ENCODE measurements around the gene ADPRH. TPM values are rescaled to one million over a fixed set of nuclear protein-coding genes. Genes with fewer than 3 reads are reported as not detected.

ADPRH gene
- total RNA-seq, 1 experiment from 2014 or later = 4.7 TPM

DNA sequence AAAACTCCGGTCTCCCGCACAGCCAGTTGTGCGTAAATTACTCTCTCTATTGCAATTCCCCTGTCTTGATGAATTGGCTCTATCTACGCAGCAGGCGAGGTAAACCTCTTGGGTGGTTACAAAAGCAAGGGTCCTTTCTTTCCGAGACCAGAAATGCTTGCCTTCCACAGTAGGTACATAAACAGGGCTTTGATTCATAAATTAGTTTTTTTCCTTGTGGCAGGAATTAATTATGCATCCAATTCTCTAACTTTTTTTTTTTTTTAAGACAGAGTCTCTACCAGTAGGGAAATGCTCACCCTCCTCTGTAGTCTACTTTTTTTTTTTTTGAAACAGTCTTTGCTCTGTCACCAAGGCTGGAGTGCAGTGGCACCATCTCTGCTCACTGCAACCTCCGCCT is 36.1 kb upstream of the ADPRH start:
- POLR2A ChIA-PET (ENCODE audit: unreplicated experiment) = no interaction called here
- Histone ChIP-seq H3K27me3 (ENCODE audit: low read length) (no peaks in the 10 kb centered on the region), H3K9me3 (ENCODE audit: low read length) (no peaks in the 10 kb centered on the region), H3K9me2 (replicated peaks; ENCODE audit: low read length) (no peaks in the 10 kb centered on the region), H3K4me3 (ENCODE audit: low read length) (no peak overlapping the region), H2AFZ (ENCODE audit: low read length) (no peak overlapping the region), H4K20me1 (ENCODE audit: low read length) (no peaks in the 10 kb centered on the region), H3K9ac (ENCODE audit: low read length) (no peak overlapping the region), H3K36me3 (ENCODE audit: low read depth, low read length) (no peaks in the 10 kb centered on the region), H3K4me1 (ENCODE audit: insufficient read depth, low read length) (no peaks in the 10 kb centered on the region), H3F3A (ENCODE audit: low read length, unreplicated experiment) (no peaks in the 10 kb centered on the region), H3K27ac (ENCODE audit: low read length) (no peak overlapping the region), H3K4me2 (ENCODE audit: low read length) (no peak overlapping the region), H3K79me2 (ENCODE audit: low read length) (no peaks in the 10 kb centered on the region)
- intact Hi-C loops (cut with micrococcal nuclease) = no loop called here
- CTCF ChIA-PET = no interaction called here
- no TSS peak for BruUV-seq (replicated peaks)
- no peak for ATAC-seq
- DNase-seq = no peak
- TF ChIP-seq EZH2 (IDR thresholded peaks at IDR 0.05; ENCODE audit: low read length, unreplicated experiment) = no peak
- no peak for TF ChIP-seq EZH2phosphoT487 (IDR thresholded peaks at IDR 0.05; ENCODE audit: borderline replicate concordance, low read length)
- TF ChIP-seq, protein P1, sequence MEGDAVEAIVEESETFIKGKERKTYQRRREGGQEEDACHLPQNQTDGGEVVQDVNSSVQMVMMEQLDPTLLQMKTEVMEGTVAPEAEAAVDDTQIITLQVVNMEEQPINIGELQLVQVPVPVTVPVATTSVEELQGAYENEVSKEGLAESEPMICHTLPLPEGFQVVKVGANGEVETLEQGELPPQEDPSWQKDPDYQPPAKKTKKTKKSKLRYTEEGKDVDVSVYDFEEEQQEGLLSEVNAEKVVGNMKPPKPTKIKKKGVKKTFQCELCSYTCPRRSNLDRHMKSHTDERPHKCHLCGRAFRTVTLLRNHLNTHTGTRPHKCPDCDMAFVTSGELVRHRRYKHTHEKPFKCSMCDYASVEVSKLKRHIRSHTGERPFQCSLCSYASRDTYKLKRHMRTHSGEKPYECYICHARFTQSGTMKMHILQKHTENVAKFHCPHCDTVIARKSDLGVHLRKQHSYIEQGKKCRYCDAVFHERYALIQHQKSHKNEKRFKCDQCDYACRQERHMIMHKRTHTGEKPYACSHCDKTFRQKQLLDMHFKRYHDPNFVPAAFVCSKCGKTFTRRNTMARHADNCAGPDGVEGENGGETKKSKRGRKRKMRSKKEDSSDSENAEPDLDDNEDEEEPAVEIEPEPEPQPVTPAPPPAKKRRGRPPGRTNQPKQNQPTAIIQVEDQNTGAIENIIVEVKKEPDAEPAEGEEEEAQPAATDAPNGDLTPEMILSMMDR (conservative IDR thresholded peaks at IDR 0.05; ENCODE audit: low read depth, low read length) = no peak

DNA sequence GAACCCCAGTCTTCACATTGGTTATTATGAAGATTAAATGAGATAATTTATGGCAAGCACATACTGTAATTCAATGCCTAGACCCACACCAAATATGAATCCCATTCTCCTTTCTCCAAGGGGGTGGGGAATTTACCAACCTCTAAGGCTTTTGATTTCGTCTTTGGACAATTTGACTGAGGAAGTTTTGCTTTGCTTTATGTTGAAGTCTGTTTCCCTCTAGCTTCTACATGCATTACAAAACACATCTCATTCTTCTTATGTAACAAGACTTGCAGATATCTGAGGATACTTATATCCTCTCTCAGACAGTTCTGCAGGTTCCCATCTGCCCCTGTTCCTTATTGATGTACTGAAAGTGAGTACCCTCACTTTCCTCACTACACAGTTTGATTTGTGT is 32.1 kb upstream of the ADPRH start:
- Histone ChIP-seq H3K9me2 (replicated peaks; ENCODE audit: low read length) (no peaks in the 10 kb centered on the region), H3K4me2 (ENCODE audit: low read length) (no peak overlapping the region), H3K36me3 (ENCODE audit: low read depth, low read length) (no peaks in the 10 kb centered on the region), H4K20me1 (ENCODE audit: low read length) (no peaks in the 10 kb centered on the region), H3K4me3 (ENCODE audit: low read length) (no peak overlapping the region), H3K27me3 (ENCODE audit: low read length) (no peaks in the 10 kb centered on the region), H3K9ac (ENCODE audit: low read length) (no peak overlapping the region), H3F3A (ENCODE audit: low read length, unreplicated experiment) (no peaks in the 10 kb centered on the region), H3K27ac (ENCODE audit: low read length) (no peak overlapping the region), H2AFZ (ENCODE audit: low read length) (no peak overlapping the region), H3K4me1 (ENCODE audit: insufficient read depth, low read length) (no peaks in the 10 kb centered on the region), H3K79me2 (ENCODE audit: low read length) (no peaks in the 10 kb centered on the region), H3K9me3 (ENCODE audit: low read length) (no peaks in the 10 kb centered on the region)
- POLR2A ChIA-PET (ENCODE audit: unreplicated experiment) = no interaction called here
- CTCF ChIA-PET = no interaction called here
- ATAC-seq (no peak), DNase-seq (no peak)
- BruUV-seq (replicated peaks) = no TSS peak
- TF ChIP-seq, protein P1 (conservative IDR thresholded peaks at IDR 0.05; ENCODE audit: low read depth, low read length) = no peak
- TF ChIP-seq EZH2phosphoT487 (IDR thresholded peaks at IDR 0.05; ENCODE audit: borderline replicate concordance, low read length) = no peak
- no peak for TF ChIP-seq EZH2 (IDR thresholded peaks at IDR 0.05; ENCODE audit: low read length, unreplicated experiment)
- intact Hi-C loops (cut with micrococcal nuclease) = no loop called here

DNA sequence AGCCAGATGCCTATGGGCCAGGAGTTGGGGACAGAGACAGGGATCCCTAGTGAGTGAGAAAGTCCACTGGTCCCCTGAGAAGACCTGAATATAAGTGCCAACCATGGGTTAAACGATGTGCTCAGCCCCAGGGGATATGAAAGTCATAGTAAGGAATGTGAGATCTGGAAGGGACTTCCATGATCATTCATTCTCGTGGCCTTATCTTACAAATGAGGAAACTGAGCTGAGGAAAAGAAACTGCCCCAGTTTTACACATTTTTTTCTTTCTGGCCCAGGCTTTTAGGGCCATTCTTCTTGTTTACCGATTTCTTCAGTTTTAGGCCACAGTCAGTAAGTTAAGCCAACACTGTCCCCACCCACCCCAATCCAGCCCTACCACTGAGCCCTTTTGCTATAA is 31.0 kb upstream of the ADPRH start:
- BruUV-seq (replicated peaks) = no TSS peak
- no peaks in the 10 kb centered on the region for H4K20me1 ChIP-seq (ENCODE audit: low read length)
- no peak overlapping the region for H3K4me3 ChIP-seq (ENCODE audit: low read length)
- ATAC-seq = no peak
- H3K27ac ChIP-seq (ENCODE audit: low read length) = no peak overlapping the region
- ChIA-PET POLR2A (ENCODE audit: unreplicated experiment) (no interaction called here), CTCF (no interaction called here)
- H3K9ac ChIP-seq (ENCODE audit: low read length) = no peak overlapping the region
- no peak for DNase-seq
- no peaks in the 10 kb centered on the region for H3K27me3 ChIP-seq (ENCODE audit: low read length)
- H3K9me2 ChIP-seq (replicated peaks; ENCODE audit: low read length) = no peaks in the 10 kb centered on the region
- TF ChIP-seq EZH2 (IDR thresholded peaks at IDR 0.05; ENCODE audit: low read length, unreplicated experiment) (no peak), EZH2phosphoT487 (IDR thresholded peaks at IDR 0.05; ENCODE audit: borderline replicate concordance, low read length) (no peak)
- TF ChIP-seq, protein P1 (conservative IDR thresholded peaks at IDR 0.05; ENCODE audit: low read depth, low read length) = no peak
- H3K9me3 ChIP-seq (ENCODE audit: low read length) = no peaks in the 10 kb centered on the region
- no peak overlapping the region for H2AFZ ChIP-seq (ENCODE audit: low read length)
- H3K4me2 ChIP-seq (ENCODE audit: low read length) = no peak overlapping the region
- H3K79me2 ChIP-seq (ENCODE audit: low read length) = no peaks in the 10 kb centered on the region
- H3K36me3 ChIP-seq (ENCODE audit: low read depth, low read length) = no peaks in the 10 kb centered on the region
- intact Hi-C loops (cut with micrococcal nuclease) = no loop called here
- no peaks in the 10 kb centered on the region for H3F3A ChIP-seq (ENCODE audit: low read length, unreplicated experiment)
- no peaks in the 10 kb centered on the region for H3K4me1 ChIP-seq (ENCODE audit: insufficient read depth, low read length)

Measured in PC-3 (cell line).